Endothelial cell (in vitro differentiated cells): ENCODE results near the gene POU2F1. TPM values are rescaled to one million over a fixed set of nuclear protein-coding genes. Genes with fewer than 3 reads are reported as not detected.

Experiments used
- DNase-seq: peaks from one replicate; pipeline ENCODE4 v3.0.0; 2021; ENCODE audit warnings: low spot score
- H3K27ac Mint-ChIP-seq: one replicate; pipeline ENCODE4 v1.8.0; 2021; ENCODE audit warnings: mixed read lengths, inconsistent platforms; ENCODE audit not compliant: unreplicated experiment
- H3K27me3 Mint-ChIP-seq: one replicate; pipeline ENCODE4 v1.8.0; 2021; ENCODE audit warnings: mild to moderate bottlenecking, moderate library complexity, mixed read lengths, inconsistent platforms; ENCODE audit not compliant: unreplicated experiment
- H3K36me3 Mint-ChIP-seq: one replicate; pipeline ENCODE4 v1.8.0; 2021; ENCODE audit warnings: mild to moderate bottlenecking, low read depth, mixed read lengths, inconsistent platforms; ENCODE audit not compliant: unreplicated experiment
- H3K4me1 Mint-ChIP-seq: one replicate; pipeline ENCODE4 v1.8.0; 2021; ENCODE audit warnings: mild to moderate bottlenecking, mixed read lengths, inconsistent platforms; ENCODE audit not compliant: unreplicated experiment
- H3K4me3 Mint-ChIP-seq: one replicate; pipeline ENCODE4 v1.8.0; 2021; ENCODE audit warnings: mild to moderate bottlenecking, mixed read lengths, inconsistent platforms; ENCODE audit not compliant: unreplicated experiment
- H3K9me3 Mint-ChIP-seq: one replicate; pipeline ENCODE4 v1.8.0; 2021; ENCODE audit warnings: mixed read lengths, inconsistent platforms; ENCODE audit not compliant: unreplicated experiment
- total RNA-seq: library from RNA; stranded (reverse); fragmentation: NEBNext Ultra II Directional; extraction: Animal tissue kit (Norgen Biotek cat#: 25700); gene quantifications from one replicate; pipeline ENCODE4 v1.2.1, GENCODE V29; 2021; ENCODE audit not compliant: unreplicated experiment
- TF ChIP-seq, protein P1 (sequence below): fragments of 200-600 bp; sonication (generic); IDR thresholded peaks from one replicate; pipeline ENCODE4 v1.5.0; 2021; ENCODE audit warnings: antibody characterized with exemption; ENCODE audit not compliant: unreplicated experiment

POU2F1 gene
- total RNA-seq, 1 donor from 2014 or later: 24.5 TPM

DNA sequence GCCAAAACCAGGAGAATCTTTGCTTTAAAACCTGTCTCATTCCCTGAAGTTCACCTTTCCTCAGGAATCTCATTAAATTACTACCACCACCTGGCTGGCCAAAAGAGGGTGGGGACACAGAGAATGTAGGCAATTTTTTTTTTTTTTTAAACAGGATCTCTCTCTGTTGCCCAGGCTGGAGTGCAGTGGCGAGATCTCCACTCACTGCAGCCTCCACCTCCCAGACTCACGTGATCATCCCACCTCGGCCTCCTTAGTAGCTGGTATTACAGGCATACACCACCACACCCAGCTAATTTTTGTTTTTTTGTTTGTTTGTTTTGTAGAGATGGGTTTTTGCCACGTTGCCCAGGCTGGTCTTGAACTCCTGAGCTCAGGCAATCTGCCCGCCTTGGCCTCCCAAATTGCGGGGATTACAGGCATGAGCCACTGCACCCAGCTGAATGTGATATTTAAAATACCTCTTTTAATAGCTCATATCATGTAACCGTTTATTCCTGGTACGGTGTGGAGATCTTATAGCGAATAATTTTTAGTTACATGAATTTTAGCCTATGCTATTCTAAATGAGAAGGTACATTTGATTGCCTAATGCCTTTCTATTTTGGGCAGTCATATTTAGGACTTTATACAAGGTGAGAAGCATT lies 84.5 kb downstream of the POU2F1 start:
- H3K9me3 Mint-ChIP-seq: no peaks in the 10 kb centered on the region
- no peak overlapping the region for H3K27ac Mint-ChIP-seq
- TF ChIP-seq, protein P1, sequence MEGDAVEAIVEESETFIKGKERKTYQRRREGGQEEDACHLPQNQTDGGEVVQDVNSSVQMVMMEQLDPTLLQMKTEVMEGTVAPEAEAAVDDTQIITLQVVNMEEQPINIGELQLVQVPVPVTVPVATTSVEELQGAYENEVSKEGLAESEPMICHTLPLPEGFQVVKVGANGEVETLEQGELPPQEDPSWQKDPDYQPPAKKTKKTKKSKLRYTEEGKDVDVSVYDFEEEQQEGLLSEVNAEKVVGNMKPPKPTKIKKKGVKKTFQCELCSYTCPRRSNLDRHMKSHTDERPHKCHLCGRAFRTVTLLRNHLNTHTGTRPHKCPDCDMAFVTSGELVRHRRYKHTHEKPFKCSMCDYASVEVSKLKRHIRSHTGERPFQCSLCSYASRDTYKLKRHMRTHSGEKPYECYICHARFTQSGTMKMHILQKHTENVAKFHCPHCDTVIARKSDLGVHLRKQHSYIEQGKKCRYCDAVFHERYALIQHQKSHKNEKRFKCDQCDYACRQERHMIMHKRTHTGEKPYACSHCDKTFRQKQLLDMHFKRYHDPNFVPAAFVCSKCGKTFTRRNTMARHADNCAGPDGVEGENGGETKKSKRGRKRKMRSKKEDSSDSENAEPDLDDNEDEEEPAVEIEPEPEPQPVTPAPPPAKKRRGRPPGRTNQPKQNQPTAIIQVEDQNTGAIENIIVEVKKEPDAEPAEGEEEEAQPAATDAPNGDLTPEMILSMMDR: no peak
- H3K4me3 Mint-ChIP-seq: no peak overlapping the region
- no peaks in the 10 kb centered on the region for H3K36me3 Mint-ChIP-seq
- DNase-seq: no peak
- H3K4me1 Mint-ChIP-seq: peaks cover 2% of the 10 kb centered on the region
- H3K27me3 Mint-ChIP-seq: peaks cover 4% of the 10 kb centered on the region

DNA sequence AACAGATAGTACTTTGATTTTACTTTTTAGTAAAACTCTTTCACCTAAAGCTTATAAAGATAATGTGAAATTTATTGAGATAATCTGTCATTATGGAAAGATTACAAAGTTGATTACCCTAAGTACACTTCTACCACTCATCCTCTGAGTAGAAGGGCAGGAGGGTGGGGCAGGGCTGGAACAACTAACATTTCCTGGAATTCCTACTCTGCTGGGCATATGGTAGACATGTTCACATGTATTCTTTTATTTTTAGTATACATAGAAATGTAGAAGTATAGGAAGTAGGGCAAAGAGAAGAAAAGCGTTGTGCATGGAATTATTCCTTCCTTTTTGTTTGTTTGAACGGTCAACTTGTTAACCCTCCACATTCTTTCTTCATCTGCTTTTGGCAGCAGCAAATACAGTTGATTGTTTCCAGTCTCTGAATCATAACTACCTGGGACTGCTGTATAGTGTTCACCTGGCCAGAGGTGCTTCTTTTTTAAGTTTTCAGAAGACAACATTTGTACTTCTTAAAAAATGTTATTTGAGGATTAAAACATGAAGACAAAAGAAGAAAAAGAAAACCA lies 85.1 kb downstream of the POU2F1 start:
- no peak overlapping the region for H3K4me3 Mint-ChIP-seq
- peaks cover 4% of the 10 kb centered on the region for H3K27me3 Mint-ChIP-seq

DNA sequence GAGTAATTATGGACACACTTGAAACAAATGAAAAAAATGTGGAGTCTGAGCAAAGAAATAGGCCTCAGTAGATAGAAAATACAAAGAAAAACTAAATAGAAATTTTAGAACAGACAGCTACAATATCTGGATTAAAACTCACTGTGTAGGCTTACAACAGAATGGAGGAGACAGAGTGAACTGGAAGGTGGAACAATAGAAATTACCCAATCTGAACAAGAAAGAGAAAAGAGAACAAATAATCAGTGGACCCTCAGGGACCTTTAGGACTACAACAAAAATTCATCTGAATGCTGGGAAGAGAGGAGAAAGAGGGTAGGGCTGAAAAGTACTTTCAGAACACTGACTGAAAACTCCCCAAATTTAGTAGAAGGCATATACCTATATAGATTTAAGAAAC lies 90.0 kb downstream of the POU2F1 start:
- no peak overlapping the region for H3K4me3 Mint-ChIP-seq
- H3K9me3 Mint-ChIP-seq: peaks cover 3% of the 10 kb centered on the region
- no peak overlapping the region for H3K27ac Mint-ChIP-seq
- peaks cover 4% of the 10 kb centered on the region for H3K27me3 Mint-ChIP-seq
- peaks cover 1% of the 10 kb centered on the region for H3K4me1 Mint-ChIP-seq
- TF ChIP-seq, protein P1: no peak
- H3K36me3 Mint-ChIP-seq: peaks cover 4% of the 10 kb centered on the region
- no peak for DNase-seq

More for the DNA sequence above, 85.1 kb downstream of the POU2F1 start:
- Mint-ChIP-seq H3K27ac (no peak overlapping the region), H3K4me1 (peaks cover 2% of the 10 kb centered on the region), H3K36me3 (no peaks in the 10 kb centered on the region), H3K9me3 (no peaks in the 10 kb centered on the region)
- no peak for DNase-seq
- TF ChIP-seq, protein P1: no peak

DNA sequence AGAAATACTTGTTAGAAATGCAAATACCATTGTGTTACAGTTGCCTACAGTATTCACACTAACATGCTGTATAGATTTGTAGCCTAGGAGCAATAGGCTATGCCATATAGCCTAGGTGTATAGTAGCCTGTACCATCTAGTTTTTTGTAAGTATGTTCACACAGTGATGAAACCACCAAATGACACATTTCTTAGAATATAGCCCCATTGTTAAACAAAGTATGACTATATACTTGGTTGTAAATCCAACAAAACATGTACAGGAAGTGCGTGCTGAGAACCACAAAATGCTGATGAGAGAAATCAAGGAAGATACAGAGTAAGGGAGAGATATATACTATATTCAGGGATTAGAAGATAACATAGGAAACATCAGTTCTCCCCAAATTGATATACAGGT lies 92.2 kb downstream of the POU2F1 start:
- TF ChIP-seq, protein P1: no peak
- H3K4me1 Mint-ChIP-seq: no peaks in the 10 kb centered on the region
- H3K4me3 Mint-ChIP-seq: no peak overlapping the region
- peaks cover 22% of the 10 kb centered on the region for H3K36me3 Mint-ChIP-seq
- H3K27ac Mint-ChIP-seq: no peak overlapping the region
- peaks cover 13% of the 10 kb centered on the region for H3K9me3 Mint-ChIP-seq
- H3K27me3 Mint-ChIP-seq: peaks cover 2% of the 10 kb centered on the region
- no peak for DNase-seq

DNA sequence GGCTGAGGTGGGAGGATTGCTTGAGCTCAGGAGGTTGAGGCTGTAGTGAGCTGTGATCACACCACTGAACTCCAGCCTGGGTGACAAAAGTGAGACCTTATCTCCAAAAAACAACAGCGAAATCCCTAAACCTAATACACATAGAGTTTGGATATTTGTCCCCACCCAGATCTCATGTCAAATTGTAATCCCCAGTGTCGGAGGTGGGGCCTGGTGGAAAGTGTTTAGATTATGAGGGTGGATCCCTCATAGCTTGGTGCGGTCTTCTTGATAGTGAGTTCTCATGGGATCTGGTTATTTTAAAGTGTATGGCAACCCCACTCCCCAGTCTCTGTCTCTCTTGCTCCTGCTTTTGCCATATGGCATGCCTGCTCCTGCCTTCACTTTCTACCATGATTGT lies 94.0 kb downstream of the POU2F1 start:
- peaks cover 14% of the 10 kb centered on the region for H3K9me3 Mint-ChIP-seq
- peaks cover 38% of the 10 kb centered on the region for H3K36me3 Mint-ChIP-seq
- TF ChIP-seq, protein P1: no peak
- H3K4me3 Mint-ChIP-seq: no peak overlapping the region
- H3K4me1 Mint-ChIP-seq: no peaks in the 10 kb centered on the region
- H3K27ac Mint-ChIP-seq: no peak overlapping the region
- DNase-seq: no peak
- H3K27me3 Mint-ChIP-seq: no peaks in the 10 kb centered on the region
